SK-N-SH (cell line): ENCODE results near the gene C3orf52. TPM values are rescaled to one million over a fixed set of nuclear protein-coding genes. Genes with fewer than 3 reads are reported as not detected.

ENCODE experiments used
- CTCF ChIA-PET: fragments of 300-600, 350-600 bp; formaldehyde crosslinking; extraction: SDS; loops from one replicate; lab custom pipeline; 2021; lab: Yijun Ruan, JAX
- POLR2A ChIA-PET: fragments of 350-600 bp; sonication (Branson Sonifier 250); formaldehyde crosslinking; extraction: SDS; loops from one replicate; lab custom pipeline; 2020; ENCODE audit warnings: antibody characterized with exemption, inconsistent platforms; lab: Yijun Ruan, JAX
- DNase-seq: peaks from one replicate; pipeline ENCODE4 v3.0.0; 2012
- H2AFZ ChIP-seq: fragments of 200-600 bp; sonication (generic); 2 replicates; pipeline ENCODE4 v1.8.1; 2016; ENCODE audit warnings: antibody characterized with exemption, mild to moderate bottlenecking, low read depth
- H3F3A ChIP-seq: fragments of 200-600 bp; sonication (generic); replicated peaks from 2 replicates; pipeline ENCODE3; 2016; ENCODE audit warnings: antibody characterized with exemption, mild to moderate bottlenecking; ENCODE audit not compliant: insufficient read depth
- H3K27ac ChIP-seq, 2 experiments: fragments of 200-500 bp in 1 of 2; fragments of 200-600 bp in 1 of 2; sonication (Bioruptor generic) in 1 of 2; sonication (generic), shearing (Covaris generic) in 1 of 2; 2 replicates each; pipeline versions ENCODE4 v1.5.1 to v1.6.1; 2014 to 2016; ENCODE audit warnings: low read depth in 2 of 2, inconsistent platforms in 1 of 2, low read length in 1 of 2, mild to moderate bottlenecking in 1 of 2, mixed read lengths in 1 of 2
- H3K27me3 ChIP-seq: fragments of 200-600 bp; sonication (generic), shearing (Covaris generic); 2 replicates; pipeline ENCODE4 v1.6.1; 2016; ENCODE audit warnings: mixed run types; ENCODE audit not compliant: insufficient read depth
- H3K36me3 ChIP-seq, 2 experiments: fragments of 200-500 bp in 1 of 2; fragments of 200-600 bp in 1 of 2; sonication (Bioruptor generic) in 1 of 2; sonication (generic) in 1 of 2; replicated peaks in 1 of 2; 2 replicates each; pipeline versions ENCODE3 to v1.5.1; 2014 to 2016; ENCODE audit warnings: low read length in 1 of 2, mild to moderate bottlenecking in 1 of 2; ENCODE audit not compliant: insufficient read depth in 2 of 2, control insufficient read depth in 1 of 2
- H3K4me1 ChIP-seq, 2 experiments: fragments of 200-500 bp in 1 of 2; fragments of 200-600 bp in 1 of 2; sonication (Bioruptor generic) in 1 of 2; sonication (generic), shearing (Covaris generic) in 1 of 2; 2 replicates each; pipeline versions ENCODE4 v1.5.1 to v1.6.1; 2014 to 2016; ENCODE audit warnings: low read depth in 1 of 2, low read length in 1 of 2, mixed run types in 1 of 2; ENCODE audit not compliant: insufficient read depth in 2 of 2, control insufficient read depth in 1 of 2
- H3K4me2 ChIP-seq: fragments of 200-600 bp; sonication (generic), shearing (Covaris generic); 2 replicates; pipeline ENCODE4 v1.6.1; 2017; ENCODE audit warnings: mixed run types
- H3K4me3 ChIP-seq, 2 experiments: fragments of 200-500 bp in 1 of 2; fragments of 200-600 bp in 1 of 2; sonication (Bioruptor generic) in 1 of 2; sonication (generic), shearing (Covaris generic) in 1 of 2; 2 replicates each; pipeline versions ENCODE4 v1.5.1 to v1.8.1; 2014 to 2016; ENCODE audit warnings: low read depth in 2 of 2, inconsistent platforms in 1 of 2, low read length in 1 of 2, mild to moderate bottlenecking in 1 of 2, mixed read lengths in 1 of 2, moderate library complexity in 1 of 2
- H3K79me2 ChIP-seq: fragments of 200-600 bp; sonication (generic); 2 replicates; pipeline ENCODE4 v1.8.1; 2017; ENCODE audit warnings: mild to moderate bottlenecking; ENCODE audit not compliant: insufficient read depth
- H3K9ac ChIP-seq: fragments of 200-600 bp; sonication (generic); 2 replicates; pipeline ENCODE4 v1.6.1; 2017; ENCODE audit warnings: mixed run types
- H3K9me2 ChIP-seq: fragments of 200-600 bp; sonication (generic); 2 replicates; pipeline ENCODE4 v1.6.1; 2017; ENCODE audit warnings: mixed run types
- H3K9me3 ChIP-seq: fragments of 200-600 bp; sonication (generic); 2 replicates; pipeline ENCODE4 v1.6.1; 2017; ENCODE audit warnings: mixed run types, mild to moderate bottlenecking, moderate library complexity
- H4K20me1 ChIP-seq: fragments of 200-600 bp; sonication (generic); 2 replicates; pipeline ENCODE4 v1.6.1; 2017; ENCODE audit warnings: mild to moderate bottlenecking, mixed run types; ENCODE audit not compliant: insufficient read depth
- CHD2 ChIP-seq: fragments of 150-350 bp; IDR thresholded peaks from 2 replicates; pipeline ENCODE4 v1.6.1; 2018; ENCODE audit warnings: low read length; ENCODE audit not compliant: partially characterized antibody
- CTCF ChIP-seq: fragments of 200-600 bp; sonication (generic); IDR thresholded peaks from 2 replicates; pipeline ENCODE4 v1.6.1; 2017; ENCODE audit warnings: antibody characterized with exemption, mild to moderate bottlenecking, moderate library complexity
- GABPA ChIP-seq: IDR thresholded peaks from 2 replicates; pipeline ENCODE4 v1.4.0; 2012; ENCODE audit warnings: low read depth, mild to moderate bottlenecking
- MAX ChIP-seq: IDR thresholded peaks from 2 replicates; pipeline ENCODE4 v1.4.0; 2012; ENCODE audit warnings: low read depth
- MXI1 ChIP-seq: IDR thresholded peaks from 2 replicates; pipeline ENCODE4 v1.6.1; 2012; ENCODE audit warnings: mild to moderate bottlenecking, low read depth, low read length, improper control_type of control experiment
- NFIC ChIP-seq: IDR thresholded peaks from 2 replicates; pipeline ENCODE4 v1.4.0; 2012; ENCODE audit warnings: borderline replicate concordance
- NRF1 ChIP-seq: IDR thresholded peaks from 2 replicates; pipeline ENCODE4 v1.6.1; 2012; ENCODE audit warnings: low read depth, mild to moderate bottlenecking, low read length
- REST ChIP-seq: IDR thresholded peaks from 2 replicates; pipeline ENCODE4 v1.6.1; 2012; ENCODE audit warnings: mild to moderate bottlenecking, low read depth, low read length, moderate library complexity
- RXRA ChIP-seq: IDR thresholded peaks from 2 replicates; pipeline ENCODE4 v1.4.0; 2012; ENCODE audit warnings: low read depth, mild to moderate bottlenecking, borderline replicate concordance
- SIN3A ChIP-seq: IDR thresholded peaks from 2 replicates; pipeline ENCODE4 v1.6.1; 2012; ENCODE audit warnings: low read depth, mild to moderate bottlenecking, low read length, moderate library complexity, borderline replicate concordance
- SMC3 ChIP-seq: IDR thresholded peaks from 2 replicates; pipeline ENCODE4 v1.6.1; 2012; ENCODE audit warnings: low read depth, low read length, improper control_type of control experiment
- USF1 ChIP-seq: IDR thresholded peaks from 2 replicates; pipeline ENCODE4 v1.4.0; 2012; ENCODE audit warnings: low read depth, borderline replicate concordance
- ZBTB33 ChIP-seq: IDR thresholded peaks from 2 replicates; pipeline ENCODE4 v1.4.0; 2012; ENCODE audit warnings: low read depth, borderline replicate concordance
- WGBS: methylation state at CpG from one replicate; pipeline ENCODE4 v1.1.6; 2017; ENCODE audit warnings: low lambda C conversion rate; 5-methylcytosine and 5-hydroxymethylcytosine counted together
- polyA plus RNA-seq, 3 experiments: library from polyadenylated mRNA; depleted of rRNA; stranded (reverse); fragments of >200 nt; gene quantifications; 2 replicates each; pipeline ENCODE4 v1.2.3, GENCODE V29; 2012

Gene C3orf52
- polyA plus RNA-seq, 1 of the 3 experiments (the other 2 are of a cell fraction), result 5.4 TPM

GRCh38 chr3:112088944-112089343 is 2.8 kb downstream of the C3orf52 start:
- peaks cover 60% of the 10 kb centered on the region for H3K79me2 ChIP-seq
- H3K4me2 ChIP-seq, result no peak overlapping the region
- H3K9me3 ChIP-seq, result no peaks in the 10 kb centered on the region
- H4K20me1 ChIP-seq, result no peaks in the 10 kb centered on the region
- no peak overlapping the region for H3K27ac ChIP-seq
- H3F3A ChIP-seq, result peaks cover 8% of the 10 kb centered on the region
- no peaks in the 10 kb centered on the region for H3K9me2 ChIP-seq
- H3K27me3 ChIP-seq, result no peaks in the 10 kb centered on the region
- no peak for TF ChIP-seq CHD2
- TF ChIP-seq NRF1, result no peak
- TF ChIP-seq SIN3A, result no peak
- TF ChIP-seq USF1, result no peak
- TF ChIP-seq REST, result no peak
- no peak for TF ChIP-seq CTCF
- TF ChIP-seq MAX, result no peak
- no peak for TF ChIP-seq RXRA
- TF ChIP-seq NFIC, result no peak
- TF ChIP-seq GABPA, result no peak
- TF ChIP-seq MXI1, result no peak
- TF ChIP-seq SMC3, result no peak
- TF ChIP-seq ZBTB33, result no peak
- TF ChIP-seq, all 33 proteins: peak for 0
- Histone ChIP-seq H2AFZ (no peak overlapping the region), H3K36me3 (peaks cover 0 to 8% of the 10 kb centered on the region in 2 experiments), H3K4me3 (no peak overlapping the region), H3K9ac (no peak overlapping the region), H3K4me1 (peaks cover 5 to 10% of the 10 kb centered on the region in 2 experiments; a peak in 2 of 4 replicates)
- CTCF ChIA-PET, result interaction anchor here (2.9 kb wide), 1 partner anchor 23 kb away, joined by 11 read pairs; no protein-coding TSS in a partner anchor
- DNase-seq, result no peak
- POLR2A ChIA-PET, result interaction anchor here (0.6 kb wide), 1 partner anchor 773 kb away, joined by 3 read pairs; no protein-coding TSS in a partner anchor
- 75% methylated on average over 4 of the region's 4 CpGs for WGBS
